GM21423 (cell line): ENCODE data around the gene MYRF.

Experiments
- ATAC-seq: cut with Tn5 transposase; IDR thresholded peaks from one replicate; pipeline ENCODE4 v1.9.1; 2021; ENCODE audit warnings: mild to moderate bottlenecking, moderate library complexity; ENCODE audit not compliant: unreplicated experiment

The MYRF gene

DNA sequence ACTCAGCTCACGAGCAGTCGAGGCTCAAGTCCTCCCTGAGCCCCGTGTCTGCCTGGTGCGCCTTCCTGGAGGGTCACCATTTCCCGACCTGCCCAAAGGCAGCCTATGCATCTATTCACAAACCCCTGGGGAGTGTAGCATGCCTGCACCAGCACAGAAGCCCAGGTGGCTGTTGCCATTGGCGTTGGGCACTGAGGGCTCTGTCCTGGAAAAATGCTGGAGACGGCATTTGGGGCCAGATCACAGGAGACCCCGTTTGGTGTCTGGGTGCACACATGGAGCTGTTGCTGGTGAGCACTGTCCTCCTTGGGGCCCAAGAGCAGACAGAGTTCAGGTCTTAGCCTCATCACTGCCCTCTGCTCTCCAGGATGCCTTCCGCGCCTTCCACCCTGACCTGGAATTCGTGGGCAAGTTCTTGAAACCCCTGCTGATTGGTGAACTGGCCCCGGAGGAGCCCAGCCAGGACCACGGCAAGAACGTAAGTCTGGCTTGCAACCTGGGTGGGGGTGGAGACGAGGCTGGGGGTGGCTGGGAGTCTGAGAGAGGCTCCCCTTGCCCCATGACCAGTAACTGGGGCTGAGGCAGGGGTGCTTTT is 85.1 kb downstream of the MYRF start:
- ATAC-seq: no peak
